Calu3 (cell line): ENCODE data around the gene CCDC178. TPM values are rescaled to one million over a fixed set of nuclear protein-coding genes. Genes with fewer than 3 reads are reported as not detected.
"Not testable (repeated sequence)": the region's sequence is repeated elsewhere in the genome, so short reads cannot be mapped to it uniquely, and the experiment has no call there.

ENCODE experiments used
- BruUV-seq: library from RNA; stranded (reverse); fragments of 400-500 nt; replicated peaks from 2 replicates; lab custom pipeline; 2021; lab: Mats Ljungman, UMichigan
- CTCF ChIA-PET: fragments of 300-600 bp; sonication (Branson Sonifier 250); formaldehyde crosslinking; loops from one replicate; lab custom pipeline; 2022; ENCODE audit warnings: antibody characterized with exemption; lab: Charles Lee
- DNase-seq: peaks from one replicate; pipeline ENCODE4 v3.0.0; 2022
- H3K27ac Mint-ChIP-seq: one replicate; pipeline ENCODE4 v1.8.0; 2022; ENCODE audit warnings: mixed read lengths; ENCODE audit not compliant: unreplicated experiment
- H3K27me3 Mint-ChIP-seq: one replicate; pipeline ENCODE4 v1.8.0; 2022; ENCODE audit warnings: mixed read lengths; ENCODE audit not compliant: unreplicated experiment
- H3K36me3 Mint-ChIP-seq: one replicate; pipeline ENCODE4 v1.8.0; 2022; ENCODE audit warnings: mild to moderate bottlenecking, moderate library complexity, mixed read lengths; ENCODE audit not compliant: insufficient read depth, unreplicated experiment
- H3K4me1 Mint-ChIP-seq: one replicate; pipeline ENCODE4 v1.8.0; 2022; ENCODE audit warnings: mild to moderate bottlenecking, low read depth, mixed read lengths; ENCODE audit not compliant: unreplicated experiment
- H3K4me3 Mint-ChIP-seq: one replicate; pipeline ENCODE4 v1.8.0; 2022; ENCODE audit warnings: mild to moderate bottlenecking, low read depth, moderate library complexity, mixed read lengths; ENCODE audit not compliant: unreplicated experiment
- H3K9me3 Mint-ChIP-seq: one replicate; pipeline ENCODE4 v1.8.0; 2022; ENCODE audit warnings: low read depth, mixed read lengths; ENCODE audit not compliant: unreplicated experiment
- CTCF ChIP-seq: fragments of 200-600 bp; IDR thresholded peaks from one replicate; pipeline ENCODE4 v1.8.0; 2022; ENCODE audit warnings: antibody characterized with exemption; ENCODE audit not compliant: unreplicated experiment
- intact Hi-C: fragments of 100-400 bp; cut with micrococcal nuclease; formaldehyde crosslinking; loops from one replicate; pipeline ENCODE4 v1.10.0; 2022; ENCODE audit not compliant: unreplicated experiment
- total RNA-seq: library from RNA; stranded (reverse); gene quantifications from 2 replicates; pipeline ENCODE4 v1.2.3, GENCODE V29; 2022

CCDC178 gene
- total RNA-seq, 1 experiment from 2014 or later: not detected

DNA sequence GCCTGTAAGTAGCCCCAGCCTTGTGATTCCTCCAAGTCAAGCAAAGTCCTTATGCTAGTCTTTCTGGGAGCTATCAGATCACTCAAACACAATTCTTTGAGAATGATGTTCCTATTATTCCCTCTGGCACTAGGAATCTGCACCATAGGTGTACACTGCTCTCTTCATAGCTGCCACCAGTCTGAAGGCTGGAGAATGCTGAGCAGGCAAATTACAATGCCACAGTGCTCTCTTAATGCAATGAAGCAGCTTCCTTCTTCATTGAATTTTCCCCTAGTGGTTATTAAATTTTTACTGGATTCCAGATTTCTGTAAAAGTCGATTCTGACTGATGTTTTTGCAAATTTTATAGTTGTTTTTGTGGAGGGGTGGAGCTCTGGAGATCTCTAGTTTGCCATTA, 84.8 kb downstream of the CCDC178 start:
- CTCF ChIA-PET: no interaction called here
- intact Hi-C loops: loop anchor here (10.0 kb wide), 1 partner anchor 799 kb away; no protein-coding TSS in a partner anchor
- BruUV-seq: no TSS peak
- TF ChIP-seq CTCF: no peak
- peaks cover 10% of the 10 kb centered on the region for H3K4me1 Mint-ChIP-seq
- no peak overlapping the region for H3K27ac Mint-ChIP-seq
- H3K9me3 Mint-ChIP-seq: no peaks in the 10 kb centered on the region
- no peaks in the 10 kb centered on the region for H3K27me3 Mint-ChIP-seq
- H3K36me3 Mint-ChIP-seq: no peaks in the 10 kb centered on the region
- no peak for DNase-seq
- no peak overlapping the region for H3K4me3 Mint-ChIP-seq

DNA sequence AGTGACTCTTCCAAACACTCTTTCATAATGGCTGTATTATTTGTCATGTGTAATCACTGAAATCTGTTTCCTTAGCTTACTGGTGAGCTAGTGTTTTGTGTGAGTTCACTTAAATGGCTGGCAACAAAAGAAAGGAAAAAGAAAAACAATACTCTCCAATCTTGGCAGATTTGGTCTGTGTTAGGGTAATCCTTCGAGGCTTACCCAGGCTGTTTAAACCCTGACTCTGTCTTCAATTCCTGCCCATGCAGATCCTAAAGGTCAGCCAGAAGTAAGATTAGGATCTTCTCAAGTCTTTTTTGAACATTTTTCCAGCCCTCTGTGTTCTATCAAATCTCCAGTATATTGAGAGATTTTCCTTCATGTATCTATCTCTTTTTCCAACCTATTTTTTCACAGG, 85.3 kb downstream of the CCDC178 start:
- H3K27ac Mint-ChIP-seq: no peak overlapping the region
- no peak overlapping the region for H3K4me3 Mint-ChIP-seq
- CTCF ChIA-PET: no interaction called here
- no peak for TF ChIP-seq CTCF
- BruUV-seq: no TSS peak
- DNase-seq: no peak
- intact Hi-C loops: loop anchor here (10.0 kb wide), 1 partner anchor 800 kb away; no protein-coding TSS in a partner anchor
- peaks cover 10% of the 10 kb centered on the region for H3K4me1 Mint-ChIP-seq
- H3K27me3 Mint-ChIP-seq: no peaks in the 10 kb centered on the region
- no peaks in the 10 kb centered on the region for H3K36me3 Mint-ChIP-seq
- no peaks in the 10 kb centered on the region for H3K9me3 Mint-ChIP-seq

DNA sequence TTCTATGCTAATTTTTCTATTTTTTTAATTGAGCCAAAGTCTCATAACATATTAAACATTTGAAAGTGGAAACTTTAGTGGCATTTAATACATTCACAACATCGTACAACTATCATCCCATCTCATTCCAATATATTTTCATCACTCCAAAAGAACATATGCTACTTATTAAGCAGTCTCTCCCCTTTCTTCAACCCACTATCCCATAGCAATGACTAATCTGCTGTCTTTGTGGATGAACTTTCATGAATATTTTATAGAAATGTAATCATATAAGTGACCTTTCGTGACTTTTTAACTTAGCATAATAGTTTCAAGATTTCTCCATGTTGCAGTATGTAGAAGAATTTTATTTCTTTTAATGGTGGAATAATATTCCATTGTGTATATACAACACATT, 90.3 kb downstream of the CCDC178 start:
- TF ChIP-seq CTCF: no peak
- intact Hi-C loops: loop anchor here (10.0 kb wide), 1 partner anchor 805 kb away; no protein-coding TSS in a partner anchor

DNA sequence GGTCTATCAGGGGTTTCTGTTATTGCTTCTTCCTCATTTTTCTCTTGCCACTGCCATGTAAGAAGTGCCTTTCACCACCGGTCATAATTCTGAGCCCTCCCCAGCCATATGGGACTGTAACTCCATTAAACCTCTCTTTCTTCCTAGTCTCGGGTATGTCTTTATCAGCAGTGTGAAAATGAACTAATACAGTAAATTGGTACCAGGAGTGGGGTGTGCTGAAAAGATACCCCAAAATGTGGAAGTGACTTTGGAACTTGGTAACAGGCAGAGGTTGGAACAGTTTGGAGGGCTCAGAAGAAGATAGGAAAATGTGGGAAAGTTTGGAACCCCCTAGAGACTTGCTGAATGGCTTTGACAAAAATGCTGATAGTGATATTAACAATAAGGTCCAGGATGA, 100.8 kb downstream of the CCDC178 start:
- DNase-seq, H3K4me1 Mint-ChIP-seq, intact Hi-C loops, H3K27ac Mint-ChIP-seq, H3K4me3 Mint-ChIP-seq, CTCF ChIA-PET, BruUV-seq, H3K27me3 Mint-ChIP-seq, H3K36me3 Mint-ChIP-seq: not testable (repeated sequence)
- H3K9me3 Mint-ChIP-seq: peaks cover 13% of the 10 kb centered on the region

More for the DNA sequence above, 90.3 kb downstream of the CCDC178 start:
- Mint-ChIP-seq H3K4me3 (no peak overlapping the region), H3K9me3 (no peaks in the 10 kb centered on the region), H3K27ac (no peak overlapping the region), H3K36me3 (no peaks in the 10 kb centered on the region), H3K4me1 (peaks cover 4% of the 10 kb centered on the region), H3K27me3 (no peaks in the 10 kb centered on the region)
- no peak for DNase-seq
- no TSS peak for BruUV-seq
- CTCF ChIA-PET: no interaction called here

GRCh38 chr18:33334781-33335180, 105.7 kb downstream of the CCDC178 start:
- no peak for DNase-seq
- no peaks in the 10 kb centered on the region for H3K36me3 Mint-ChIP-seq
- H3K9me3 Mint-ChIP-seq: peaks cover 3% of the 10 kb centered on the region
- intact Hi-C loops: no loop called here
- H3K27me3 Mint-ChIP-seq: no peaks in the 10 kb centered on the region
- CTCF ChIA-PET: no interaction called here
- H3K27ac Mint-ChIP-seq: no peak overlapping the region
- no peaks in the 10 kb centered on the region for H3K4me1 Mint-ChIP-seq
- no peak for TF ChIP-seq CTCF
- no TSS peak for BruUV-seq
- no peak overlapping the region for H3K4me3 Mint-ChIP-seq
